HL-60 (cell line): ENCODE results near the gene DLK2.

ENCODE experiments used
- GABPA ChIP-seq: IDR thresholded peaks from 2 replicates; pipeline ENCODE4 v1.6.1; 2012; ENCODE audit warnings: low read depth
- SPI1 ChIP-seq: IDR thresholded peaks from 2 replicates; pipeline ENCODE4 v1.6.1; 2012; ENCODE audit warnings: low read depth, mild to moderate bottlenecking, borderline replicate concordance
- TF ChIP-seq, protein P1 (sequence below): IDR thresholded peaks from one replicate; pipeline ENCODE4 v1.5.1; 2011; ENCODE audit warnings: low read length, control low read depth, inconsistent platforms; ENCODE audit not compliant: insufficient read depth
- TF ChIP-seq, protein P2 (sequence below): IDR thresholded peaks from 2 replicates; pipeline ENCODE4 v1.6.1; 2012; ENCODE audit warnings: low read depth; ENCODE audit not compliant: insufficient replicate concordance

DNA sequence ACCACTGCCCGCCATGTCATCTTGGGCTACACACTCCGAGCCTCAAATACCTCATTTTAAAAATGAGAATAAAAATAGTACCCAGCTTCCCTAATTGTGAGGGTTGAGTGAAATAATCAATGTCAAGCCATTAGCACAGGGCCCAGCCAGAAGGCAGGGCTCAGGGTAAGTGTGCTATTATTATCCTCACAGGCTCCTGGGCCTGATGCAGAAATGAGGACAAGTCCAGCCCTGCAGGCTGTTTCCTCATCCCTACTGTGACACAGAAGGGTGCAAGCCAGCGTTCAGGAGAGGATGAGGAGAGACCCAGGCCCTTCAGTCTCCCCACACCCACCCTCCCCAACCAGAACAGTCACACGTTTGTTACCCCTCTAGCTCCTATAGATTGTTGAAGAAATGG lies 4.0 kb downstream of the DLK2 start:
- TF ChIP-seq, protein P1, sequence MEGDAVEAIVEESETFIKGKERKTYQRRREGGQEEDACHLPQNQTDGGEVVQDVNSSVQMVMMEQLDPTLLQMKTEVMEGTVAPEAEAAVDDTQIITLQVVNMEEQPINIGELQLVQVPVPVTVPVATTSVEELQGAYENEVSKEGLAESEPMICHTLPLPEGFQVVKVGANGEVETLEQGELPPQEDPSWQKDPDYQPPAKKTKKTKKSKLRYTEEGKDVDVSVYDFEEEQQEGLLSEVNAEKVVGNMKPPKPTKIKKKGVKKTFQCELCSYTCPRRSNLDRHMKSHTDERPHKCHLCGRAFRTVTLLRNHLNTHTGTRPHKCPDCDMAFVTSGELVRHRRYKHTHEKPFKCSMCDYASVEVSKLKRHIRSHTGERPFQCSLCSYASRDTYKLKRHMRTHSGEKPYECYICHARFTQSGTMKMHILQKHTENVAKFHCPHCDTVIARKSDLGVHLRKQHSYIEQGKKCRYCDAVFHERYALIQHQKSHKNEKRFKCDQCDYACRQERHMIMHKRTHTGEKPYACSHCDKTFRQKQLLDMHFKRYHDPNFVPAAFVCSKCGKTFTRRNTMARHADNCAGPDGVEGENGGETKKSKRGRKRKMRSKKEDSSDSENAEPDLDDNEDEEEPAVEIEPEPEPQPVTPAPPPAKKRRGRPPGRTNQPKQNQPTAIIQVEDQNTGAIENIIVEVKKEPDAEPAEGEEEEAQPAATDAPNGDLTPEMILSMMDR: no peak
- TF ChIP-seq, protein P2, sequence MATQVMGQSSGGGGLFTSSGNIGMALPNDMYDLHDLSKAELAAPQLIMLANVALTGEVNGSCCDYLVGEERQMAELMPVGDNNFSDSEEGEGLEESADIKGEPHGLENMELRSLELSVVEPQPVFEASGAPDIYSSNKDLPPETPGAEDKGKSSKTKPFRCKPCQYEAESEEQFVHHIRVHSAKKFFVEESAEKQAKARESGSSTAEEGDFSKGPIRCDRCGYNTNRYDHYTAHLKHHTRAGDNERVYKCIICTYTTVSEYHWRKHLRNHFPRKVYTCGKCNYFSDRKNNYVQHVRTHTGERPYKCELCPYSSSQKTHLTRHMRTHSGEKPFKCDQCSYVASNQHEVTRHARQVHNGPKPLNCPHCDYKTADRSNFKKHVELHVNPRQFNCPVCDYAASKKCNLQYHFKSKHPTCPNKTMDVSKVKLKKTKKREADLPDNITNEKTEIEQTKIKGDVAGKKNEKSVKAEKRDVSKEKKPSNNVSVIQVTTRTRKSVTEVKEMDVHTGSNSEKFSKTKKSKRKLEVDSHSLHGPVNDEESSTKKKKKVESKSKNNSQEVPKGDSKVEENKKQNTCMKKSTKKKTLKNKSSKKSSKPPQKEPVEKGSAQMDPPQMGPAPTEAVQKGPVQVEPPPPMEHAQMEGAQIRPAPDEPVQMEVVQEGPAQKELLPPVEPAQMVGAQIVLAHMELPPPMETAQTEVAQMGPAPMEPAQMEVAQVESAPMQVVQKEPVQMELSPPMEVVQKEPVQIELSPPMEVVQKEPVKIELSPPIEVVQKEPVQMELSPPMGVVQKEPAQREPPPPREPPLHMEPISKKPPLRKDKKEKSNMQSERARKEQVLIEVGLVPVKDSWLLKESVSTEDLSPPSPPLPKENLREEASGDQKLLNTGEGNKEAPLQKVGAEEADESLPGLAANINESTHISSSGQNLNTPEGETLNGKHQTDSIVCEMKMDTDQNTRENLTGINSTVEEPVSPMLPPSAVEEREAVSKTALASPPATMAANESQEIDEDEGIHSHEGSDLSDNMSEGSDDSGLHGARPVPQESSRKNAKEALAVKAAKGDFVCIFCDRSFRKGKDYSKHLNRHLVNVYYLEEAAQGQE: no peak
- no peak for TF ChIP-seq GABPA
- no peak for TF ChIP-seq SPI1
